Fibroblast of peridontal ligament (primary cell): ENCODE data around the gene POLA1.

Experiments
- DNase-seq: peaks from one replicate; pipeline ENCODE4 v3.0.0-alpha.2; 2010; ENCODE audit errors: extremely low read depth

POLA1 gene

DNA sequence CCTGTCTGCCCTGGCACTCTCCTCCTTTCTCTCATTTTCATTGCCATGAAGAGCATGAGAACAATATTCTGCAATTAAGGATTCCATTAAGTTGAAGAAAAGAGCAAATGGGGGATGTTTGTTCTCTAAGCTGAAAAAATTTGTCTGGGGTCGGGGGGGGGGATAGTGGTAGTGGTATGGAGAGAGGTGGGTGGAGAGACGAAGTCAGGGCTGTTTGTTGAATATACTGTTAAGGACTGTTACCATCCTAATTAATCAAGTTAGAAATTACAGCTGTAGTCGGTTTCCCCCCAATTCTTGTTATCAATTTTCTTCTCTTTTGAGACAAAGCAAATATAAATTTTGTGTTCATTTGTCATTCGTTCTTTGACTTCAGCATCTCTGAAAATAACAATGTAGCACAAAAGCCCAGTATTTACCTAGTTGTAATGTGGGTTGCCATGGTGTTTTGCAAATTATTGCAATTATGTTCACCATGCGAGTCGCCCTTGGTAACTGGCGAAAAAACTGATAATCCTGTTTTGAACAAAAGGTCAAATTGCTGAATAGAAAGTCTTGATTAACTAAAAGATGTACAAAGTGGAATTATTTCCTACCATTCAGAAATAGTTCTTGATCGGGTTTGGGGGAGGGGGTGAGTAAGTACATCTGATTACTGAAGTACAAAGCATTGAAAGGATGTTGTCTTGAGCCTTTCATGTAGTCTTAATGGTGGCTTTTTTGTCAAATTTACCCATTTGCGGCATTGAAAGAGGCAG, 183.0 kb downstream of the POLA1 start:
- no peak for DNase-seq

DNA sequence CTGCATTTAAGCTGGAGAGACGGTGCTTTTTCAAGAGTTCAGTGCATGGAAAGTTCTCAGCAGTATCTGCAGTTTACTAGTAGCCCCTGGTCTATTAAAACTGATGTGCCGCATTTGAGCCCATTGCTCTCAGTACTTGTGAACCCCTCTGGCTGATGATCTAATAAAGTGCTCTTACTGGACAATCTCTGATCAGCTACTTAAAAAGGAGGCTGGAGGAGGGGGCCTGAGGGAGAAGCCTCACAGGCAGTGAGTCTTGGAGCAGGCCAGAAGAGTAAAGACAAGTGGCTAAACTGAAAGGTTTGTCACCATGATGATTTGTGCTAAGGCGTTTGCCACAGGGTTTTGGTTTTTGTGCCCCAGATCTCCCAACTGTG, 183.6 kb downstream of the POLA1 start:
- no peak for DNase-seq

DNA sequence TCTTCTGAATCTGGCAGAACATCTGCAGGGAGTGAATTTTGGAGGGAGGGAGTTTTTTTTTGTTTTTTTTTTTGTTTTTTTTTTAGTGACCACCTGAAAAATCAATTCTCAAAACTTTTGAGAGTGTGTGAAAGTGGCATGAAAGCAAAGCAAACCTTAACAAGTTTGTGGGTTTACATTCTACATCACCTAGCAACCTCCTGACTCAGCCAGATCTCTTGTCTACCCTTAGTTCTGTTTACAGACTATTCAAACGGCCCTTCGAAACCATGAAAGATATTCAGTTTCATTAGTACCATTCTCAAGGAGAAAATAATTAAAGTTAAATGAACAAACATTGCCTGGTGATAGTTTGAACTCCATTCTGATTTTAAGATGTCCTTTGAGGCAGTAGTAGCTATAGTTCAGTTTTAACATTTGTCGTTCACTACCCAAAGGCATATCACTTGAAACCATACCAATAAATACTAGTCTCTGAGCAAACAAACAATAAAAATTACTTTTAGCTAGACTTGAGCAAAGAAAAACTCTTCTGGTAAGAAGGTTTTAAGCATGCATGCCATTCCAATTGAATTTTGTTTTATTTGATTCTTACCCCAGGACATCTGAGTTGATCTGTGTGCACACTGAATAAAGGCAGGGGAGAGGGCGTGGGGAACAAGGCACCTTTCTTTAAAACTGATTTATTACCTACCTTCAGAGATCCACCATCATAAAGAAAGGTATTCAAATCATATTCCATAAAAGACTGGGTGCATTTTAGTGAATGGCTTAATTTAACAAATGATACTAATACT, 184.3 kb downstream of the POLA1 start:
- peak; percentile 13 for DNase-seq

DNA sequence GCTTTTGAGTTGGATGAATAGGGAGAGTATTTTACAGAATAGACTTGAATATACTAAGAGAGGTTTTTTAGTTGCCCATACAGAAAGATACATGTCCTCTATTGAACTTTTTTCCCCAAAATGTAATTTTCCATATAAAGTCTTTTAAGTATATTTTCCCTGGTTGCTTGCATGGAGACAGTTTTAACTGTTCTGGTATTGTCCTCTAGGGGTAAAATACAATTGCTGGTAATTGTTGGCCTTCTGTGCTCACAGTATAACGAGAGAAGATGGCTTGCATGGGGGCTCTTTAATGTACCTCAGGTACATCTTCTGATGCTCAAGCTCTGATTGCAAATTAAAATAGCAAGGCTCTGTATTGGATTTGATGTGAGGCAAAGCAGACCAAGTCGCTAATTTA, 186.0 kb downstream of the POLA1 start:
- DNase-seq: no peak

DNA sequence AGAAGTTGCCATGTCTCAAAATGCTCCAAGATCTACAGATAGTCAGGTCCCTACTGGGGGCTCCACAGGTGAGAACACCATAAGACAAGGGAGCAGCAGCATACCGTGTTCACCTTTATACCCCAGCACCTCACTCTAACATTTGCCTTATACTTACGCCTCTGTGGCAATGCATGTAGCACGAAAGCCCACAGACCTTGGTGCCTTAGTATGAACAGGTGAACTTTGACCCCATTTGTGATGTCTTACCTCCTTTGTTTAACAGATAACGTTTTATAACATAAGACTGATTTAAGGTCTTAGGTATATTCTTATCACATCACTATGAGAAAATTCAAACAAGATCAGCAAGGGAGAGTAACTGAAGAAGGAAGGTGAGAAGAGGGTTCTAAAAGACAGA, 193.2 kb downstream of the POLA1 start:
- no peak for DNase-seq

DNA sequence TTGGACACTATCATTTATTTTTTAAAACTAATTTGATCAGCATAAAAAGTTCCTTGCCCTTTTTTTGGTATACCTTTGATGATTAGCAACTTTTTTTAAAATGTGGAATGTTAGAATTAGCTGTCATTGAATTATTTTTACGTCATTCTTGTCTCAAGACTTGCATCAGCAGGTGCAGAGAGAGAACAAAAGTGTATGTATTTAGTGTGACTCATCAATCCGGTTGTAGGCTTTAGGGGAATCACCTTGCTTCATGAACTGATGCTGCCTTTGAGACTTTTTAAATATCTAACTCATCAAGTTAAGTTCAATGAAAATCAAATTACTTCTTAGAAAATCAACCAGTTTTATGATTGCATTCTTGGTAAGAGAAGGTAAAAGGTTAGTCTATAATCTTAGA, 197.0 kb downstream of the POLA1 start:
- no peak for DNase-seq

DNA sequence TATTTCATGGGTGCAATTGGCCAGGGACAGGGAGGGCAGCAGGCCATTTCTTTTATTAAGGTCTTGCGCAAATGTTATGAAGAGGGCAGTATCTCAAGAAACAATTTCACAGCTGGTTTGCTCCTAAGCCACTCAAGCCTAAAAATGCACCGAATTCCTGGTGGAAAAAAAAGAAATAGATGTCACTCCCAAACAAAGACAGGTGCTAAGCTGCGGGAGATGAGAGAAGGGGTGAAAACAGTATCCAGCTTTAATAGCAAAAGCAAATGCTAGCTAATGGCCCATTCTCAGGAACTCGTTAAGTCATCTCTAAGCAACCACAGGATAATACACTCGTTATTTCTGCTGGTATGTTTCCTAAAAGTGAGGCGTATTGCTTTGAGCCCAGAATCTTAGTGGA, 205.7 kb downstream of the POLA1 start:
- DNase-seq: no peak

DNA sequence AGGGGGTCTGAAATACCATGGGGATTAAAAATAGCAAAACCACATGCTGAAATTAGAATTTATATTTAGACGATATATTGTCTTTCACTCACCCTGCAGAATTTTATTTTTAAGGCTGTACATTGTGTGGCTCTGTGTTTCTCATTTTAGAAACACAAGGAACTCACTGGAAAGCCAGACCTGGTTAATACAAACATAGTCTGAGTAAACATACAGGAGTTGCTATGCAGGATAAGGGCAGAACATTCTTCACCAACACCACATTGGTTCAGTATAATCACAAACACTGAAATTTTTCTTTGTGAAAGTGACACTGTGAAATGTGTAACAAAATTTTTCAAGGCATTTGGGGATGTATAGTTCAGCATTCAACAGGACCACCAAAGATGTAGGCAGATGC, 206.5 kb downstream of the POLA1 start:
- no peak for DNase-seq

DNA sequence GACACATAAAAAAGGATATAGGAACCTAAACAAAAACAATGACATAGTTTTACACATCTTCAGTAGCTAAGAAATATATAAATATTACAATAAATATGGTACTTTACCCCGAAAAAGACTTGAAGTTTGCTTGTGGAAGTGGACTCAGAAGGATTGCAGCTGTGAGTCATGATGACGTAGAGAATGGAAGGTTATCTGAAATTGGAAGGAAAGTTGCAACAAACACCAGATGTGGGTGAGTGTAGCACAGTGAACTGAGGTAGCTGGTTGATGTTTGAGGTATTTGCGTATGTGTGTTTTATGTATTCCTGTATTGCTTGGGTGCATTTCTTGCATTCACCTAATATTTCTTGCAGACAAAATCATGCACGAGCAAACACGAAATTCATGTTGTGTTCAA, 209.1 kb downstream of the POLA1 start:
- DNase-seq: peak; percentile 85

DNA sequence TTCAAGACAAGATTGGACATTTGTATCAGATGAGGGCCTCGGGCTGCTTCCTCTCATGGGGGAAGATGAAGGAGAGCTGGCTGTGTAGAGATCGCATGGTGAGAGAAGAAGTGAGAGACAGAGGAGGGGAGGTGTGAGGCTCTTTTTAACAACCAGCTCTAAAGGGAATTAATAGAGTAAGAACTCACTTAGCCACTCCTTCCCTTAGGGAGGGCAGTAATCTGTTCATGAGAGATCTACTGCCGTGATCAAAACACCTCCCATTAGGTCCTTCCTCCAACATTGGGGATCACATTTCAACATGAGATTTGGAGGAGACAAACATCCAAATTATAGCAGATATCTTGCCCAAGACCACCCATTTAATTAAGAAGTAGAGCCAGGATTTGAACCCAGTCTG, 225.0 kb downstream of the POLA1 start:
- no peak for DNase-seq

DNA sequence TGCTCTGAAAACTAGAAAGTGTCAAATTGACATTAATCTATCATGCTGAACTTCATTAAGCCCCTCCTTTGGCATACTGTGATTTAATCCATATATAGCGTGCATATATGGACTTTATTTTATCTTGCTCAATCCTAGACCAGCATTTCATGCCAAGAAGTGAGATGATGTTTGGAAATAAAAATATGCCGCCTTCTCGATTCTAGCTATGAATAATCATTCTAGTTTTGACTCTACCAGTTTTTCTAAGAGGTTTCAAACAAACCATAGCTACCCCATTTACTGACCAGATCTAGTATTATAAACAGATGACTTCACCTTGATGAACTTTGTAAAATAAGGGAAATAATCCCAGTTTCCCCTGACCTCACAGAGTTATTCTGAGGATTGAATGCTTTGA, 227.1 kb downstream of the POLA1 start:
- no peak for DNase-seq

DNA sequence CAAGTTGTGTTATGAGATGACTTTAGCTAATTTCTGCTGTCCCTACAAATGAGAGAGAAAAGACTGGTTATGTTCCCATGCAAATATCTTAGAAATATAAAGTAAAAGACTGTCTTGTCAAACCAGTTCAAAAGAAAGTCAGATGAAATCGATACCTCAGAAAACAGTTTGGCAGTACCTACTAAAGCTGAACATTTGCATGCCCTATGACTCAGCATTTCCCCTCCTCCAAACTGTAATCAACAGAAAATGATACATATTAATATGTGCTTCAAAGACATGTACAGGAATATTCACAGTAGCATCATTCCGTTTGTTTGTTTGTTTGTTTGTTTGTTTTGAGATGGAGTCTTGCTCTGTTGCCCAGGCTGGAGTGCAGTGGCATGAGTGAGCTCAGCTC, 231.7 kb downstream of the POLA1 start:
- DNase-seq: peak; percentile 51

DNA sequence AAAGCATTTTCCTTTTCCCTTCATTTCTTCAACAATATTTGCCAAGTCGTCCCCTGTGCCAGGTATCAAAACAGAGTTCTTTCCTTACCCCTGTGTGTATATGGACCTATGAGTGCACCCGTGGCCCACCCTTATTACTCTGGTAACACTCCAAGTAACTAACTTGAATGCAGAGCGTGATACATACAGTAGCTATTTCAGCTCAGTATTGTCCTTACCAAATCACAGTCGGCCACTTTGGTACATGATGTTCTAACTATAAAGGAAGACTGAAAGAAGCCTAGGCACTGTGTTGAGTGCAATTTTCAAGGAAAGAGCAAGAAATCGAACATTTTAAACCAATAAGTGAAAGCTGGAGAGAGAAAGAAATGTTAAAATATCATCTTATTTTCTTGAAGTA, 233.7 kb downstream of the POLA1 start:
- DNase-seq: no peak

DNA sequence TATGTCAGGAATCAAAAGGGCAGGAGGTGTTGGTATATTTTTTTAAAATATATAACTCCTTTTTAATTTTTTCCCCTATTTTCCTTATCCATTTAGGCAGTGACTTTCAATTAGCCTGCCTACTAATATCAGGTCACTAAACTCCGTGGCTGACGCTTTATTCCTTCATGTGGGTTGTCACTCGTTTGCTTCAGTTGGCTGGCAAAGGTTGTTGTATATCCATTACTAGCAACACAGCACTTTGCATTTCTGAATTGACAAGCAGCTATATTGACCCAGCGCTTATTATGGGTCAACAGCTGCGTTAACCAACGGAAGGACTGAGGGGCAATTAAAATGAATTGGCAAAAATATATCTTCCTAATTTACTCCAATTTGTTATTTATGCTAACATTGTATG, 234.4 kb downstream of the POLA1 start:
- DNase-seq: no peak

DNA sequence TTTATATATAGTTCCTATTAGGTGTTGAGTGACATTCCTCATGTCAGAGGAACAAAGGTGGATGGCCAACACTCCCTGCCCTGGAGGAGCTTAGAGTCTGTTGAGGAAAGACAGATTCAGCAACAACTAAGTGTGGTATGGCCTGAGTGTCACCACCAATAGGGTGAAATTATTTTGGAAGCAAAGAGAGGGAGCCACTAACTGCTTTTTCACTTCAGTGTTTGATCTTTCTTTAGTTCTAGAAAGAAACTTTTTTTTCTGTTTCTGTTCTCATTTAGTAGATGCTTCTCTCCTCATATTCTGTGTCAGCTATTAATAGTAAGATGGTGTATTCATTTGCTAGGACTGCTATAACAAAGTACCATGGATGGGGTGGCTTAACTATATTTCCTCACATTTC, 240.6 kb downstream of the POLA1 start:
- no peak for DNase-seq

DNA sequence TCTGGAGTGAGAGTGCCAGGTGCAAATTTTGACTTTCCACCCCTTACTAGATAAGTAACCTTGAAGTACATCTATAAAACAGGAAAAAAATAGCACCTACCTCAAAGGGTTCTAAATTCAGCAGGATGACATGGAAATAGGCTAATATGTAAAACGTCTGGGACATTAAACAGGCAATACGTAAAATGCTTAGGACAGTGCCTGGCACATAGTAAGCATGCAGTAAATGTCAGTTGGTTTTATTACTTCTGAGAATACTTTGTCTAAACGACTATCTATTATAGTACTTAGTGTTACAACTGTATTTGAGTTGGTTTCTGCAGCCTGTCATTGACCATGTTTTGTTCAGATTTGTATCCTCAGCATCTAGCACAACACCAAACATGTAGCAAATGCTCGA, 251.3 kb downstream of the POLA1 start:
- DNase-seq: no peak

DNA sequence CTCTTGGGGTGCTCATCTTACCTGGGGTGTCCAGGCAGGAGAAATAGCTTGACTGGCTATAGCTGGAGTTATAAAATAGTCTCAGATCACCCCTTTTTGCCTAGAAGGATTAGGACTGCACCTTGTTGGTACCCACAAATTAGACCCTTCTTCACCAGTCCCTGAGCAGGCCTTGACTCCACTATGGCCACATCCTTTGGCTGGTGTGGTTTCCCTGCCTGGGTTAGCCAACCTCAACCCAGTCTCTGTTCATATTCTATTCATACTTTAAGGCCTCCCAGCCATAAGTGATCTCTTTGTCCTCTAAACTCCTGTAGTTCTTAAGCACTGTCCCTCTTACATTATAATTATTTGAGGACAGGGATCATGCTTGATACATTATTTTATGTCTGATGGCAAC, 252.7 kb downstream of the POLA1 start:
- no peak for DNase-seq

DNA sequence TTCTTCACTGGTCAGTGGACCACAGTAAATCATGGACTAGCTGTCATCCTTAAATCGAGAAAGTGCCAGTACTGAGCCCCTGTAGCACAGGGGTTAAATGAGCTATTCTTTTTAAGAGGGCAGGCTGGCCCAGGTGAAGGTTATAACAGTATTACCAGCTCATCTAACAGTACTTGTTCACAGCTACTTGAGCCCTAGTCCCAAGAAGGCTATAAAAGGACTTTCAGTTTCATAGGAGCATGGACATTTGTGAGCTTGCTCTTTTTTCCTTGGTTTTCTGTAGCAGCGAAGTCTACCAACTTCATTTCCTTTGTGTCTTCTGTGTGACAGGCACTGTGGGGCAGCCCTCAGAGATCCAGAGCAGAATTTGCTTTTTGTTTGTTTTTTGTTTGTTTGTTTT, 261.0 kb downstream of the POLA1 start:
- DNase-seq: no peak

DNA sequence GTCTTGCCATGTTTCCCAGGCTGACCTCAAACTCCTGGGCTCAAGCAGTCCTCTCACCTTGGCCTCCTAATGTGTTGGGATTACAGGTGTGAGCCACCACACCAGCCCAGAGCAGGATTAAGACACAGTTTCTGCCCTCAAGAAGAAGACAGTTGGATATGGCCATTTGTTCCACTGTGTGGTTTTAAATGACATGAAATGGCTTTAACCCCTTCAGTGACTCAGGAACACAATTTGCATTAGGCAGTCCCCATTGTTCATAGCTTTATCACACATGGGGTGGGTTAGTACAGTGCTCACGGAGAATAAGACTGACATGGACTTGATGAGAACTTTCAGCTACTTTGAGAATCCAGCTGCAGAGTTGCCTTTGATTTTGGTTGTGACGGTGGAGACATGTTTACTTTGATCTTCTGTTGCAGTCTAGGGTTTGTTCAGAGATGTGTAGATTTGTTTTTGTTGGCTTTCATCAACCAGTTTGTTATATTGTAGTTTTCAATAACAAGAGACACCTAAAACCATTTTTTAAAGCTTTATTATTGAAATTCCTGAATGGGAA, 261.7 kb downstream of the POLA1 start:
- DNase-seq: no peak

DNA sequence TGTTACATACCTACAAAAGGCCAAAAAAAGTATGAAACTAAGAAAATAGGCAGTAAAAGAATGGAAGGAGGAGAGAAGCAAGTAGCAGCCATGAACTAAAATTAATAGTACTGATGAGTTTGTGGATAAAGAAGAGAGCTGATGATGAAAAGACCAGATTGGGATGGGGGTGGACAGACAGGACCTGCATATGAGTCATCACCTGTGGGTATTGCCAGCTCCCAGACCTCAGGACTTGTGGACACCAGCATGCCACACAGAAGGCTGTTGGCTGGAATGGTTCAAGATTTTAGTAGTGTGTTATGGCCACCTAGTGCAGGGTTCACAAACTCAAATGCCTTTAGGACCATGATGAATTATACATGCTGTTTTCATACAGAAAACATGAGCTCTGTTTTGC, 263.1 kb downstream of the POLA1 start:
- peak; percentile 10 for DNase-seq

DNA sequence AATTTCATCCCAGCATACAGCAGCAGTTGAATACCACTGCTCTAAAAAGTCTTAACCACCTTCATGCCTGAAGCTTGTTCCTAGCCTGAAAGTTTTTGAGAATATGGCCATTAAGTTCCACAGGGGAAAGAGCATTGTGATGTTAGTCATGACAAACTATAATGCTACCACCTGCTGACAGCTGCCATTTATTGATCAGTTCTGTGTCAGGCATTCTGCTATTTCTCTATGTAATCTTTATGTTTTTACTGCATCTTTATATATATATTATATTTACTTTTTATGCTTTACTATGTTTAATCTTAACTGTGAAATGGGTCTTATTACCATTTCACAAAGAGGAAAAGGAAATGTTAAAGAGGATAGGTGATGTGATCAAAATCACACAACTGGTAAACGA, 268.1 kb downstream of the POLA1 start:
- DNase-seq: no peak

DNA sequence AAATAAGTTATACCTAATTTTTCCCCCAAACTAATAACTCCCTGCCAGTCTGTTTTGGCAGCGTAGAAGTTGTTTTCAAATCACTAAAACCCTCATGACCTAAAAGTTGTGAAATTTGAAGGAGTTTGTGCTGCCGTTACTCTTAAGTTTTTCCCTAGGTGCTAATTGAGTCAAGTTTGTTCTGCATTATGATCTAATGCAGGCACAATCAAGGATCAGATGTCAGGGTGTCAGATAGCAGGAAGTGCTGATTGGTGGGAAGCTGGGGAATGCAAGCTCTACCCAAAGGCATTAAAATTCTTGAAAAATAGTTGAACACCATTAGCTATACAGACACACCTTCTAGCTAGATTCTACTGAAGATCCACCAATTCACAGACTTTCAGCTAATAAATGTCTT, 270.1 kb downstream of the POLA1 start:
- no peak for DNase-seq

DNA sequence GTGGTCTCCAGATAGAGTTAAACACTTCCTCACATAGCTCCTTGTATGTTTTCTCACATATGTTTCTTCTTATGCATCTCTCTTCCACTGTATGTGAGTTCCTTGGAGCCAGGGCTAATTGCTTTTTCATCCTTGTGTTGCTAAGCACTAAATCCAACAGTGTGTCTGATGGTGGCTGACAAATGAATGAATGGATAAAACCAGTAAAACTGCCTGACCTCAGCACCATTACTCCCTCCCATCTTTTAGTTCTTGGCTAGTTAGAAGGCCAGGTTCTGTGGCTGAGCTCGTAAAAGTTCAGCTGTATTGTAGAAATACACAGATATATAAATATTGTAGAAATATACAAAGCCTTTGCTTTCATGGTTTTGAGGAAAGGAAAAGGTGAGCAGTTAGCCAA, 271.7 kb downstream of the POLA1 start:
- no peak for DNase-seq
